ENCODE measurements around the gene RTN4IP1.
"Not testable (repeated sequence)": the region's sequence is repeated elsewhere in the genome, so short reads cannot be mapped to it uniquely, and the experiment has no call there.

DNA sequence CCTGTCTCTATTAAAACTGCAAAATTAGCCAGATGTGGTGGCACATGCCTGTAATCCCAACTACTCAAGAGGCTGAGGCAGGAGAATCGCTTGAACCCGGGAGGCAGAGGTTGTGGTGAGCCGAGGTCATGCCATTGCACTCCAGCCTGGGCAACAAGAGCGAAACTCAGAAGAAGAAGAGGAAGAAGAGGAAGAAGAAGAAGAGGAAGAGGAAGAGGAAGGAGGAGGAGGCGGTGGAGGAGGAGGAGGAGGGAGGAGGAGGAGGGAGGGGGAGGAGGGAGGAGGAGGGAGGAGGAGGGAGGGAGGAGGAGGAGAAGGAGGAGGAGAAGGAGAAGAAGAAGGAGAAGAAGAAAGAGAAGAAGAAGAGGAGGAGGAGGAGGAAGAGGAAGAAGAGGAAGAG is 40.4 kb downstream of the RTN4IP1 start:
- TF ChIP-seq CTCF (IDR thresholded peaks at IDR 0.05; ENCODE audit: insufficient read depth, low read length, poor library complexity, severe bottlenecking); EZH2phosphoT487 (conservative IDR thresholded peaks at IDR 0.05; ENCODE audit: low read length): not testable (repeated sequence)

Data from SU-DHL-6 (cell line).